KMS-11 (cell line): Measurements from ENCODE around the gene CA14.

Source experiments
- H2AFZ ChIP-seq: fragments of 200-600 bp; sonication (generic); 2 replicates; pipeline ENCODE4 v1.6.1; 2016; ENCODE audit warnings: antibody characterized with exemption, mixed run types, low read depth
- H3K27ac ChIP-seq: fragments of 200-600 bp; sonication (generic); 2 replicates; pipeline ENCODE4 v1.6.1; 2016; ENCODE audit warnings: mild to moderate bottlenecking, mixed run types
- H3K27me3 ChIP-seq: fragments of 200-600 bp; sonication (generic); 2 replicates; pipeline ENCODE4 v1.6.1; 2017; ENCODE audit warnings: mild to moderate bottlenecking, low read depth, mixed run types, moderate library complexity; ENCODE audit not compliant: insufficient read depth
- H3K36me3 ChIP-seq: fragments of 200-600 bp; sonication (generic); 2 replicates; pipeline ENCODE4 v1.6.1; 2017; ENCODE audit warnings: mild to moderate bottlenecking, mixed run types; ENCODE audit not compliant: insufficient read depth
- H3K4me1 ChIP-seq: fragments of 200-600 bp; sonication (generic); 2 replicates; pipeline ENCODE4 v1.6.1; 2016; ENCODE audit warnings: mild to moderate bottlenecking, low read depth, mixed run types; ENCODE audit not compliant: poor library complexity, severe bottlenecking
- H3K4me2 ChIP-seq: fragments of 200-600 bp; sonication (generic); 2 replicates; pipeline ENCODE4 v1.7.0; 2016; ENCODE audit warnings: mild to moderate bottlenecking, mixed run types
- H3K4me3 ChIP-seq: fragments of 200-600 bp; sonication (generic); IDR thresholded peaks from 2 replicates; pipeline ENCODE4 v1.6.1; 2017; ENCODE audit warnings: low read depth, low read length, mixed read lengths; ENCODE audit not compliant: insufficient read depth
- H3K79me2 ChIP-seq: fragments of 200-600 bp; sonication (generic); 2 replicates; pipeline ENCODE4 v1.6.1; 2016; ENCODE audit warnings: low read depth, mixed run types; ENCODE audit not compliant: insufficient read depth
- H3K9ac ChIP-seq: fragments of 200-600 bp; sonication (generic); 2 replicates; pipeline ENCODE4 v1.6.1; 2016; ENCODE audit warnings: mild to moderate bottlenecking, mixed run types
- H4K20me1 ChIP-seq: fragments of 200-600 bp; sonication (generic); 2 replicates; pipeline ENCODE4 v1.6.1; 2016; ENCODE audit warnings: mild to moderate bottlenecking, mixed run types; ENCODE audit not compliant: insufficient read depth
- CTCF ChIP-seq: fragments of 200-600 bp; sonication (generic); conservative IDR thresholded peaks from 2 replicates; pipeline ENCODE4 v1.6.1; 2017; ENCODE audit warnings: low read depth, mild to moderate bottlenecking, antibody characterized with exemption, low read length, moderate library complexity, mixed read lengths

CA14 gene

DNA sequence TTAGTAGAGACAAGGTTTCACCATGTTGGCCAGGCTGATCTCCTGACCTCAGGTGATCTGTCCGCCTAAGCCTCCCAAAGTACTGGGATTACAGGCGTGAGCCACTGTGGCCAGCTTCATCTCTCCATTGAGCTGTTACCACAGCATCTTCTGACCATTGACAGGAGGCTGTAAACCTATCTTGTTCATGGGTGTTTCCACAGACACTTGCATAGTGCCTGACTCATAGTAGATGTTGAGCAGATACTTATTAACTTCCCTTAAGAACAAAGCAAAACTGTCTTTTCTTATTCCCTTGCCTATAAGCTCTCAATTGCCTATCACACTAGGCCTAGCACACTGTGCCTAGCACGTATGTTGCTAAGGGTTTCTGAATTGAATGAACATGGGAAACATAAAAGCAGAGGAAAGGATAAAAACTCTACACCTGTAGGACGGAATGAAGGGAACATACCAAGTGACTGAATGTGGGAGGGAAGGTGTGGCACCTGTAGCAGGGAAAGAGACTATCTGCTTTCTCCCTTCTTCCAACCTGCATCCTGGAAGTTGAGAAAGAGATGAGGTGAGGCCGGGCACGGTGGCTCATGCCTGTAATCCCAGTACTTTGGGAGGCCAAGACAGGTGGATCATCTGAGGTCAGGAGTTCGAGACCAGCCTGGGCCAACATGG, 13.9 kb downstream of the CA14 start:
- peaks cover 20% of the 10 kb centered on the region for H3K4me1 ChIP-seq
- H3K4me2 ChIP-seq: no peak overlapping the region

DNA sequence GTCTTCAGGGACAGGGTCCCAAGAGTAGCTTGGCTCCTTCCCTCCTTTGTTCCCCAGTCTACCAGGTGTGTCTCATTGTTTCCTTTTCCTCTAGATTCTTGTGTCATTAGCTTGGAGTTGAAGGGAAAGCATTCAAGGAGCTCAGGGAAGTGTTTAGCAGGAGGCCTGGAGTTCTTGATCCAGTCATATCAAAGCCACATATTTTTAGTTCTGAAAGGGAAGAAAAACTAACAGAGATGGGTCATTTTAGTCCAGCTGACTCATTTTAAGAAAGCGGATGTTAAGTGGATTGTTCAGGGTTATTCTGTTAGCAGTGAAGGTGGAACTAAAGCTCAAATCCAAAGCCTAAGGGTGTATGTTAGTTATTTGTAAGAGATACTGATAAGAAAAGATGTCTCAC, 15.7 kb downstream of the CA14 start:
- Histone ChIP-seq H3K27me3 (no peaks in the 10 kb centered on the region), H3K4me2 (no peak overlapping the region), H3K79me2 (peaks cover 4% of the 10 kb centered on the region; the same call in 1 of the 2 replicates), H2AFZ (no peak overlapping the region), H4K20me1 (no peaks in the 10 kb centered on the region), H3K4me3 (no peak overlapping the region), H3K4me1 (peaks cover 8% of the 10 kb centered on the region), H3K27ac (no peak overlapping the region), H3K36me3 (no peaks in the 10 kb centered on the region), H3K9ac (no peak overlapping the region)
- TF ChIP-seq CTCF: no peak

More for the DNA sequence above, 13.9 kb downstream of the CA14 start:
- no peak for TF ChIP-seq CTCF
- Histone ChIP-seq H2AFZ (no peak overlapping the region), H3K36me3 (no peaks in the 10 kb centered on the region; the same call in 1 of the 2 replicates), H4K20me1 (no peaks in the 10 kb centered on the region), H3K4me3 (no peak overlapping the region), H3K9ac (no peak overlapping the region), H3K27ac (no peak overlapping the region), H3K79me2 (peaks cover 22% of the 10 kb centered on the region), H3K27me3 (no peaks in the 10 kb centered on the region)

DNA sequence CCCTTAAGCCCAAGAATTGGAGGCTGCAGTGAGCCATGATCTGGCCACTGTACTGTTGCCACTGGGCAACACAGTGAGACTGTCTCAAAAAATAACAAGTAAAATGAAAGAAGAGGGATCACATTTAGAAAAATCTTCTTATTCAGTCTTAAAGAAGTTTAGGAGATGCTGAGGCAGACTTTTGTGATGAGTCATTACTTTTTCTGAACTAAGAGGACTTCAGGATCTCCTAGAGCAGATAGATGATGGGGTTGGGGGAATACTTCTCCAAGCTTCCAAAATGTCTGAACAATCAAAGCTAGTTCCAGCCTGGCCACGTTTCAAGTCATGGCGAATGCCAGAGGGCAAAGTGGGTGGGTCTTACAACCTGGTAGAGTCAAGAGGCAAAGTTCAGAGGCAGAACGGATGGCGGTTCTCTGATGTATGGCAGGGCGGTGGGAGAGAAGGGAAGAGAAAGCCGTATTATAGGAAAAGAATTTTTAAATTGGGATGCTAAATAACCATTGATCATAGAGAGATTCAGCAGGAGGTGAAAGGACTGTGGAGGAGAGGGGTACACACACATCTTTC, 22.6 kb downstream of the CA14 start:
- Histone ChIP-seq H3K36me3 (no peaks in the 10 kb centered on the region), H4K20me1 (no peaks in the 10 kb centered on the region), H3K79me2 (no peaks in the 10 kb centered on the region), H3K4me2 (peak overlapping the region; percentile 77; the same call in 1 of the 2 replicates), H3K27me3 (no peaks in the 10 kb centered on the region), H3K27ac (no peak overlapping the region), H3K4me1 (no peaks in the 10 kb centered on the region), H2AFZ (no peak overlapping the region), H3K4me3 (no peak overlapping the region), H3K9ac (no peak overlapping the region)
- TF ChIP-seq CTCF: no peak

- Histone ChIP-seq H3K27ac (peak overlapping the region; percentile 53), H2AFZ (peak overlapping the region; percentile 83)
These were observed 23.7 kb downstream of the CA14 start for GRCh38 chr1:150281221-150281757.

More at GRCh38 chr1:150281221-150281757, 23.7 kb downstream of the CA14 start:
- Histone ChIP-seq H3K79me2 (no peaks in the 10 kb centered on the region), H3K36me3 (no peaks in the 10 kb centered on the region), H3K4me1 (no peaks in the 10 kb centered on the region), H3K4me2 (peak overlapping the region; percentile 77), H3K9ac (peak overlapping the region; percentile 62), H3K27me3 (no peaks in the 10 kb centered on the region), H3K4me3 (peak overlapping the region; percentile 94), H4K20me1 (no peaks in the 10 kb centered on the region)
- TF ChIP-seq CTCF: peak; percentile 91
